ENCODE data around the gene RIC1. TPM values are rescaled to one million over a fixed set of nuclear protein-coding genes. Genes with fewer than 3 reads are reported as not detected.

The RIC1 gene
- total and polyA plus RNA-seq, 2 donors from 2014 or later, result 2.9 to 21.1 TPM

- Histone ChIP-seq H3K4me3 (ENCODE audit: low read length in 3 of 3) (no peak overlapping the region), H3K9ac (ENCODE audit: low read length in 3 of 3) (no peak overlapping the region), H3K36me3 (ENCODE audit: control insufficient read depth in 2 of 3, insufficient read depth in 3 of 3, low read length in 3 of 3) (no peaks in the 10 kb centered on the region), H3K9me3 (ENCODE audit: control insufficient read depth in 2 of 3, insufficient read depth in 1 of 3, low read length in 3 of 3) (no peaks in the 10 kb centered on the region), H3K4me1 (ENCODE audit: control insufficient read depth in 2 of 3, insufficient read depth in 2 of 3, low read depth in 1 of 3, low read length in 3 of 3) (no peaks in the 10 kb centered on the region), H3K27me3 (ENCODE audit: control insufficient read depth, insufficient read depth, low read length) (no peaks in the 10 kb centered on the region), H3K27ac (ENCODE audit: low read depth in 2 of 2, low read length in 2 of 2) (no peak overlapping the region)
- no peak for FAIRE-seq
- intact Hi-C loops (cut with DNase I), result no loop called here
- no peak for DNase-seq
- no peak for TF ChIP-seq CTCF (IDR thresholded peaks at IDR 0.05; ENCODE audit: borderline replicate concordance, extremely low read depth, insufficient read depth)
Measured at GRCh38 chr9:5698810-5699556, 70.1 kb downstream of the RIC1 start.

DNA sequence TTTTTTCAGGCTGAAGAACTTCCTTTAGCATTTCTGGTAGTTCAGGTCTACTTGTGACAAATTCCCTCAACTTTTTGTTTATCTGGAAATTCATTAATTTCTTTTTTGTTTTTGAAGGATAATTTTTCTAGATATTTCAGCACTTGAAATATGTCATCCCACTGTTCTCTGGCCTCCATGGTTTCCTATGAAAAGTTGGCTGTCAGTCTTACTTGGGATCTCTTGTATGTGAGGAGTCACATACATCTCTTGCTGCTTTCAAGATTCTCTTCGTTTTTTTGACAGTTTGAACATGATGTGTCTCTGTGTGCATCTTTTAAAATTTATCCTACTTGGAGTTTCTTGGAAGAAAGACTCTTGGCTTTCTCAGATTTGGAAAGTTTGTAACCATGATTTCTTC is 79.5 kb downstream of the RIC1 start:
- peaks cover 0 to 14% (median 1%) of the 10 kb centered on the region in 3 donors for H3K9me3 ChIP-seq (ENCODE audit: control insufficient read depth in 2 of 3, insufficient read depth in 1 of 3, low read length in 3 of 3)
- no peak for TF ChIP-seq CTCF (IDR thresholded peaks at IDR 0.05; ENCODE audit: borderline replicate concordance, extremely low read depth, insufficient read depth)
- no peak for FAIRE-seq
- no peak overlapping the region for H3K27ac ChIP-seq (ENCODE audit: low read depth in 2 of 2, low read length in 2 of 2)
- H3K4me3 ChIP-seq (ENCODE audit: low read length in 3 of 3), result no peak overlapping the region
- no peaks in the 10 kb centered on the region for H3K27me3 ChIP-seq (ENCODE audit: control insufficient read depth, insufficient read depth, low read length)
- DNase-seq, result no peak
- H3K36me3 ChIP-seq (ENCODE audit: control insufficient read depth in 2 of 3, insufficient read depth in 3 of 3, low read length in 3 of 3), result no peaks in the 10 kb centered on the region
- H3K9ac ChIP-seq (ENCODE audit: low read length in 3 of 3), result no peak overlapping the region
- peaks cover 3 to 12% (median 3%) of the 10 kb centered on the region in 3 donors for H3K4me1 ChIP-seq (ENCODE audit: control insufficient read depth in 2 of 3, insufficient read depth in 2 of 3, low read depth in 1 of 3, low read length in 3 of 3)
- intact Hi-C loops (cut with DNase I), result no loop called here

DNA sequence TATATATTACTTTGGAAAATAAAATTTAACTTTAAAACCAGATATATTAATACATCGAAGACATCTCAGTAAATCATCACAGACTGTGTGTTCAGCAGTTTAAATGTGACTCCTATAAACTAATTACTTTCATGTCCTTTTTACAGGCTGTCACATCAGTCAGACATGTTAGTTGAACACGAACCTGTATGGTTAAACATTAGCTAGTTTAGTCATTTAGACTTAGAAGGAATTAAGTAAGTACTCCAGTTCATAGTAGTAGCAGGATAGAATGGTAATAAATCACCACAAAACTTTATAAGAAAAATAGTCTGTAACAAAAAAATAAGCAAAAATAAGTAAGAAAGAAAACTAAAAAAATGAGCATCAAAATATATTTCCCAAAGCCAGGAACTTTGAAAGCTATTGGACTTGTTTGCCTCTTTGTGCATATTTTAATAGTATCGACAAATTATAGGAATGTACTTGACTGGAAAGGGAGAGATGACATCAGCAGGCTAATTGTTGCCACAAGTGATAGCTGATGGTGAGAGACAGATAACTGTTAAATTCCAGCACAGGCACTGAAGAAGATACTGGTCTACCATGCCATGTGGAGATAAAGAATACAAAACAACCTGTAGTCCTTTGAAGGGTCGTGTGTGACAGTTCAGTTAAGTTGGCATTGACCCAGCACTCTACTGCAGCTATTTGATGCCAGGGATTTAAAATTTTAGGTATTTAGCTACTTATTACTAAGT is 83.9 kb downstream of the RIC1 start:
- FAIRE-seq (peak; percentile 98), DNase-seq (peak in 2 of 5 donors; percentile 53 to 54)
- Histone ChIP-seq H3K9ac (ENCODE audit: low read length in 3 of 3) (no peak overlapping the region), H3K4me1 (ENCODE audit: control insufficient read depth in 2 of 3, insufficient read depth in 2 of 3, low read depth in 1 of 3, low read length in 3 of 3) (peaks cover 3 to 12% (median 3%) of the 10 kb centered on the region in 3 donors), H3K9me3 (ENCODE audit: control insufficient read depth in 2 of 3, insufficient read depth in 1 of 3, low read length in 3 of 3) (peaks cover 0 to 18% (median 0%) of the 10 kb centered on the region in 3 donors), H3K27ac (ENCODE audit: low read depth in 2 of 2, low read length in 2 of 2) (no peak overlapping the region), H3K4me3 (ENCODE audit: low read length in 3 of 3) (no peak overlapping the region), H3K27me3 (ENCODE audit: control insufficient read depth, insufficient read depth, low read length) (no peaks in the 10 kb centered on the region), H3K36me3 (ENCODE audit: control insufficient read depth in 2 of 3, insufficient read depth in 3 of 3, low read length in 3 of 3) (no peaks in the 10 kb centered on the region)
- intact Hi-C loops (cut with DNase I), result no loop called here
- no peak for TF ChIP-seq CTCF (IDR thresholded peaks at IDR 0.05; ENCODE audit: borderline replicate concordance, extremely low read depth, insufficient read depth)
